SU-DHL-6 (cell line): ENCODE data around the gene COL27A1.

Experiments used
- H2AFZ ChIP-seq: fragments of 200-600 bp; sonication (generic); 2 replicates; pipeline ENCODE4 v1.6.1; 2014; ENCODE audit warnings: low read depth, mild to moderate bottlenecking, moderate library complexity, mixed read lengths, antibody characterized with exemption, low read length; ENCODE audit not compliant: severe bottlenecking
- H3F3A ChIP-seq: fragments of 200-600 bp; shearing (Covaris generic); 2 replicates; pipeline ENCODE4 v1.6.0; 2016; ENCODE audit warnings: antibody characterized with exemption, mild to moderate bottlenecking; ENCODE audit not compliant: insufficient read depth
- H3K27ac ChIP-seq: fragments of 200-600 bp; sonication (generic); 2 replicates; pipeline ENCODE4 v1.5.1; 2016; ENCODE audit warnings: low read depth, mild to moderate bottlenecking, low read length, moderate library complexity, mixed read lengths
- H3K27me3 ChIP-seq: fragments of 200-600 bp; sonication (generic), shearing (Covaris generic); 2 replicates; pipeline ENCODE4 v1.6.0; 2014; ENCODE audit warnings: mild to moderate bottlenecking, low read length
- H3K36me3 ChIP-seq: fragments of 200-600 bp; sonication (generic); 2 replicates; pipeline ENCODE4 v1.6.1; 2014; ENCODE audit warnings: mild to moderate bottlenecking, low read length, mixed read lengths
- H3K4me2 ChIP-seq: fragments of 300-600, 200-600 bp; shearing (Covaris generic), sonication (generic); 2 replicates; pipeline ENCODE4 v1.6.0; 2014; ENCODE audit warnings: low read length, low read depth, mild to moderate bottlenecking; ENCODE audit not compliant: poor library complexity, severe bottlenecking
- H3K4me3 ChIP-seq: fragments of 200-600 bp; sonication (generic); 2 replicates; pipeline ENCODE4 v1.5.1; 2014; ENCODE audit warnings: antibody characterized with exemption, low read length, mild to moderate bottlenecking, mixed read lengths; ENCODE audit not compliant: insufficient read depth, poor library complexity, severe bottlenecking
- H3K79me2 ChIP-seq: fragments of 200-600 bp; sonication (generic); 2 replicates; pipeline ENCODE4 v1.6.1; 2014; ENCODE audit warnings: mild to moderate bottlenecking, low read length, moderate library complexity; ENCODE audit not compliant: insufficient read depth
- H3K9ac ChIP-seq: fragments of 200-600 bp; sonication (generic); 2 replicates; pipeline ENCODE4 v1.7.0; 2014; ENCODE audit warnings: mild to moderate bottlenecking, low read length
- H3K9me2 ChIP-seq: fragments of 200-600 bp; sonication (generic); replicated peaks from 2 replicates; pipeline ENCODE4 v1.6.1; 2014; ENCODE audit warnings: low read length; ENCODE audit not compliant: insufficient read depth
- H3K9me3 ChIP-seq: fragments of 200-600 bp; sonication (generic); 2 replicates; pipeline ENCODE4 v1.6.1; 2014; ENCODE audit warnings: low read length, mixed read lengths; ENCODE audit not compliant: insufficient read depth
- H4K20me1 ChIP-seq: fragments of 200-600 bp; sonication (generic); 2 replicates; pipeline ENCODE4 v1.6.1; 2014; ENCODE audit warnings: low read depth, mild to moderate bottlenecking, antibody characterized with exemption, low read length, moderate library complexity, mixed read lengths
- EZH2phosphoT487 ChIP-seq: fragments of 200-600 bp; sonication (generic), shearing (Covaris generic); conservative IDR thresholded peaks from 2 replicates; pipeline ENCODE4 v1.6.1; 2018; ENCODE audit warnings: mild to moderate bottlenecking, antibody characterized with exemption, low read length, moderate library complexity, mixed read lengths
- TF ChIP-seq, protein P1 (sequence below): fragments of 200-600 bp; sonication (generic); IDR thresholded peaks from one replicate; pipeline ENCODE4 v1.5.1; 2017; ENCODE audit warnings: antibody characterized with exemption, mild to moderate bottlenecking, low read length, moderate library complexity; ENCODE audit not compliant: insufficient read depth, poor library complexity, severe bottlenecking

The COL27A1 gene

DNA sequence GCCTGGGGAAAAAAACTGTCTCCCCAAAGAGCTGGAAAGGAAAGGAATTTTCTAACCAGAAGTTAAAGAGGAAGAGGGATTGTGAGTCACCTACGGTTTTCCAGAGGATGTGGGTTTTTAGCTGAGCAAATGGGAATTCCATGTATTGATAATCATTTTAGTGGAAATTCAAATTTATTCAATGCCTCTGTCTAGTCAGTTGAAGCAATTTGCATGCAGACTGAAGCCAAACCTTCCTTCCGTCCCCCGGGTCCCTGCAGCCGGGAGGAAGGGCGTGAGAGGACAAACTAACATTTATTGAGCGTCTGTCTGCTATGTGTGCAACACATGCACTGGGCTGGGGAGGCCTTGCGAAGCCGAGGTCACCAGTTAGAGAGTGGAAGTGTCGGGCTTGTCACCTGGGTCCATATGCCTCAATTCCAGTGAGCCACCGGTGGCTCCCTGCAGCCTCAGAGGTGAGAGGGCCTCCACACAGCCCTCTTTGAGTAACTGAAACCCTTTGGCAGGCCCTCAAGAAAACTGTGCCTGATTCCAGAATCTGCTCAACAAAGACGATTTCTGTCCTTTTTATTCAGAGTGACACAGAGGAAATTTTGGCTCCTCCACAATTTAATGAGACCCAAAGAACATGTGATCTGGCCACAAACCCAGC lies 70.3 kb downstream of the COL27A1 start:
- H2AFZ ChIP-seq = no peak overlapping the region
- no peaks in the 10 kb centered on the region for H3K9me2 ChIP-seq
- H3K4me3 ChIP-seq = no peak overlapping the region
- no peaks in the 10 kb centered on the region for H3K36me3 ChIP-seq
- no peak overlapping the region for H3K27ac ChIP-seq
- no peak overlapping the region for H3K4me2 ChIP-seq
- H3K27me3 ChIP-seq = no peaks in the 10 kb centered on the region
- H3F3A ChIP-seq = no peaks in the 10 kb centered on the region
- TF ChIP-seq, protein P1, sequence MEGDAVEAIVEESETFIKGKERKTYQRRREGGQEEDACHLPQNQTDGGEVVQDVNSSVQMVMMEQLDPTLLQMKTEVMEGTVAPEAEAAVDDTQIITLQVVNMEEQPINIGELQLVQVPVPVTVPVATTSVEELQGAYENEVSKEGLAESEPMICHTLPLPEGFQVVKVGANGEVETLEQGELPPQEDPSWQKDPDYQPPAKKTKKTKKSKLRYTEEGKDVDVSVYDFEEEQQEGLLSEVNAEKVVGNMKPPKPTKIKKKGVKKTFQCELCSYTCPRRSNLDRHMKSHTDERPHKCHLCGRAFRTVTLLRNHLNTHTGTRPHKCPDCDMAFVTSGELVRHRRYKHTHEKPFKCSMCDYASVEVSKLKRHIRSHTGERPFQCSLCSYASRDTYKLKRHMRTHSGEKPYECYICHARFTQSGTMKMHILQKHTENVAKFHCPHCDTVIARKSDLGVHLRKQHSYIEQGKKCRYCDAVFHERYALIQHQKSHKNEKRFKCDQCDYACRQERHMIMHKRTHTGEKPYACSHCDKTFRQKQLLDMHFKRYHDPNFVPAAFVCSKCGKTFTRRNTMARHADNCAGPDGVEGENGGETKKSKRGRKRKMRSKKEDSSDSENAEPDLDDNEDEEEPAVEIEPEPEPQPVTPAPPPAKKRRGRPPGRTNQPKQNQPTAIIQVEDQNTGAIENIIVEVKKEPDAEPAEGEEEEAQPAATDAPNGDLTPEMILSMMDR = no peak
- H3K79me2 ChIP-seq = no peaks in the 10 kb centered on the region
- H4K20me1 ChIP-seq = no peaks in the 10 kb centered on the region
- no peaks in the 10 kb centered on the region for H3K9me3 ChIP-seq
- no peak overlapping the region for H3K9ac ChIP-seq

DNA sequence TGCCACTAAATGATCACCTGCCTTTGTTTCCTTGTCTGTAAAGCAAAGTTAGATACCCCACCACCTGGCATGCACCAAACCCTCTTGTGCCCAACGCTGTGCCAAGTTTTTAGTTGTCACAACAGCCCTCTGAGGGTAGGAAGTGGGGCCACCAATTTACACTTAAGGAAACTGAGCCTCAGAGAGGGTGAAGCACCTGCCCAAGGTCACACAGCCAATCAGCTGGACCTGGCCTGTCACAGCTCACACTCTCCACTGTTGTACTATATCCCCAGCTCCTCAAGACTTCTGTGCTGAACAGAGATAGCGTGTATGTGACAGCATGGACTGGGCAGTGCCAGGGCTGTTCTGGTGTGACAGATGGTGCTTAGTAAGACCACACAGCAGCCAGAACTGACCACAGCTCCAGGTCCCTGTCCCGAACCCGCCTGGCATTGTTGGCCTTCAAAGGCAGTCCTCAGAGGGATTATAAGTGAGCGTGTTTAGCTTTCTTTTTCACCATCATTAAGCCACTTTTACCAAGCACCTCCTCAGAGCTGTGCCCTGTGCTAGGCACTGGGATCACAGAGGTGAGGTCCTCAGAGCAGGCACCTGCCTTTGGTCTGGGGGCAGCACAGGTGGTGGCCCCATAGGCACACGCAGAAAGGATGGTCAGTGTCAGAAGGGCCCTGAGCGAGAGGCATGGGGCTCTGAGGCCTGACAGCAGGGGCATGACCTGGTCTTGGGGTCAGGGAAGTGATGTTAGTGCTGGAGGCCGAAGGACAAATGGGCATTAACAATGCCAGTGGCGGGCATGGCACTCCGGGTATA lies 71.1 kb downstream of the COL27A1 start:
- Histone ChIP-seq H3K9ac (no peak overlapping the region), H3K27ac (no peak overlapping the region), H3K4me3 (no peak overlapping the region), H3F3A (no peaks in the 10 kb centered on the region), H3K9me2 (no peaks in the 10 kb centered on the region), H4K20me1 (no peaks in the 10 kb centered on the region), H3K9me3 (no peaks in the 10 kb centered on the region), H3K4me2 (no peak overlapping the region), H3K27me3 (no peaks in the 10 kb centered on the region), H3K36me3 (no peaks in the 10 kb centered on the region), H2AFZ (no peak overlapping the region), H3K79me2 (no peaks in the 10 kb centered on the region)
- TF ChIP-seq EZH2phosphoT487 = no peak
- TF ChIP-seq, protein P1 = no peak

DNA sequence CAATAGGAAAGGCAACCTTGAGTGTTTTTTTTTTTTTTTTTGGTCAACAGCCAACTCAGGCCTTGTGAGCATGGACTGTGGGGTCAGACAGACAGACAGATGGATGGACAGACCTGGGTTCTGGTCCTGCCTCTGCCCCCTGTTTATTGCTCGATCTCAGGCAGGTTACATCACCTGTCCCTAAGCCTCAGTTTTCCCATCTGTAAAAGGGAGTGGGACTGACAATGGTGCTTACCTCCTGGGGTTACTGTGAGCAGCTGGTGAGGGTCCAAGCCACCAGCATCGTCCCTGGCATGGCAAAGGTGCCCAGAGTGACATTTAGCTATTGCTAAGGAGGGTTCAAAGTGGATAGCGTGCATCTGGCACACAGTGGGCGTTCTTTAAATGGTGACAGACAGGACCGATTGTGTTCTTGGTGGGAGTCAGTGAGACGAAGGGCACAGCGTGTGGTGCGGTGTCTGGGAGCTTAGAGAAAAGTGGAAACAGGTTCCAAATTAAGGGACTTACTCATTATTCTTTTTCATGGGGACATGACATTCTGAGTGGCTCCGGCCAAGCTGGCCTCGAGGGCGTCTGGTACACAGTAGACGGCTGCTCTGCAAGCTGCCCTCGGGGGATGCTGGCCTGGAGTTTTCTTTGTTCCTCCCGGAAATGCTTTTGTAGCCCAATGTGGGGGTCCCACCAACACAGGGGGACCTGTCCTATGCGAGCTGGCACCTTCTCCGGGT lies 72.1 kb downstream of the COL27A1 start:
- Histone ChIP-seq H3K9me2 (no peaks in the 10 kb centered on the region), H3K27ac (no peak overlapping the region), H3K27me3 (no peaks in the 10 kb centered on the region), H3F3A (no peaks in the 10 kb centered on the region), H3K4me2 (no peak overlapping the region), H3K9ac (no peak overlapping the region), H3K9me3 (no peaks in the 10 kb centered on the region), H3K36me3 (no peaks in the 10 kb centered on the region), H3K4me3 (no peak overlapping the region), H2AFZ (no peak overlapping the region), H4K20me1 (no peaks in the 10 kb centered on the region), H3K79me2 (no peaks in the 10 kb centered on the region)
- no peak for TF ChIP-seq EZH2phosphoT487
